Neural cell (in vitro differentiated cells): ENCODE results near the gene GRAMD1B.

Experiments
- CTCF ChIP-seq: fragments of 450-650 bp; IDR thresholded peaks from 2 replicates; pipeline ENCODE4 v1.5.1; 2014; ENCODE audit warnings: antibody characterized with exemption, mild to moderate bottlenecking, moderate library complexity; ENCODE audit not compliant: poor library complexity, severe bottlenecking
- EP300 ChIP-seq: fragments of 450-650 bp; conservative IDR thresholded peaks from 2 replicates; pipeline ENCODE4 v1.6.1; 2014; ENCODE audit warnings: antibody characterized with exemption, mild to moderate bottlenecking, moderate library complexity; ENCODE audit not compliant: poor library complexity, severe bottlenecking
- EZH2 ChIP-seq: fragments of 200-600, 300-800 bp; shearing (Covaris generic), sonication (generic); IDR thresholded peaks from 2 replicates; pipeline ENCODE4 v1.6.1; 2014; ENCODE audit warnings: antibody characterized with exemption, low read length, borderline replicate concordance, mild to moderate bottlenecking; ENCODE audit not compliant: insufficient read depth, poor library complexity, severe bottlenecking
- MXI1 ChIP-seq: fragments of 450-650 bp; conservative IDR thresholded peaks from 2 replicates; pipeline ENCODE4 v1.6.1; 2014; ENCODE audit warnings: antibody characterized with exemption, mild to moderate bottlenecking; ENCODE audit not compliant: poor library complexity, severe bottlenecking
- POLR2AphosphoS5 ChIP-seq: IDR thresholded peaks from 2 replicates; pipeline ENCODE4 v1.6.1; 2012
- RAD21 ChIP-seq: fragments of 450-650 bp; conservative IDR thresholded peaks from 2 replicates; pipeline ENCODE4 v1.6.1; 2014; ENCODE audit warnings: antibody characterized with exemption, mild to moderate bottlenecking, moderate library complexity
- REST ChIP-seq: IDR thresholded peaks from 2 replicates; pipeline ENCODE4 v1.6.1; 2012; ENCODE audit warnings: borderline replicate concordance
- SMC3 ChIP-seq: fragments of 450-650 bp; conservative IDR thresholded peaks from 2 replicates; pipeline ENCODE4 v1.6.1; 2014; ENCODE audit warnings: antibody characterized with exemption, mild to moderate bottlenecking, moderate library complexity; ENCODE audit not compliant: poor library complexity
- TAF1 ChIP-seq: IDR thresholded peaks from 2 replicates; pipeline ENCODE4 v1.6.1; 2012; ENCODE audit warnings: low read depth

- TF ChIP-seq POLR2AphosphoS5 (no peak), MXI1 (no peak), CTCF (no peak), RAD21 (no peak), EZH2 (no peak), REST (no peak), TAF1 (no peak), EP300 (no peak), SMC3 (no peak)
These were observed 241.5 kb downstream of the GRAMD1B start for GRCh38 chr11:123671534-123671933.
